ENCODE data around the gene STAP2. TPM values are rescaled to one million over a fixed set of nuclear protein-coding genes. Genes with fewer than 3 reads are reported as not detected.

Gene STAP2
- total and polyA plus RNA-seq, 9 of the 15 experiments (the other 6 are each of a cell fraction or from before 2014, with no cell fraction given), result 1.2 to 9.8 (median 4.5) TPM

- no peak for TF ChIP-seq NEUROD1 (IDR thresholded peaks at IDR 0.05; ENCODE audit: borderline replicate concordance, low read depth, low read length, partially characterized antibody)
- no peak for TF ChIP-seq FOXO4 (CRISPR knock-in tag; IDR thresholded peaks at IDR 0.05)
- no peak for TF ChIP-seq KAT8 (IDR thresholded peaks at IDR 0.05; ENCODE audit: low read depth)
- TF ChIP-seq CBFA2T2 (conservative IDR thresholded peaks at IDR 0.05), result no peak
- TF ChIP-seq NONO (IDR thresholded peaks at IDR 0.05; ENCODE audit: low read depth in 2 of 2, low read length in 1 of 2), result 0 out of 4 replicates have a peak, but pooled peaks of 1 of the 2 experiments have one; percentile 15
- no peak for TF ChIP-seq PCBP2 (IDR thresholded peaks at IDR 0.05; ENCODE audit: low read depth, low read length, poor library complexity, severe bottlenecking)
- TF ChIP-seq, protein P1, sequence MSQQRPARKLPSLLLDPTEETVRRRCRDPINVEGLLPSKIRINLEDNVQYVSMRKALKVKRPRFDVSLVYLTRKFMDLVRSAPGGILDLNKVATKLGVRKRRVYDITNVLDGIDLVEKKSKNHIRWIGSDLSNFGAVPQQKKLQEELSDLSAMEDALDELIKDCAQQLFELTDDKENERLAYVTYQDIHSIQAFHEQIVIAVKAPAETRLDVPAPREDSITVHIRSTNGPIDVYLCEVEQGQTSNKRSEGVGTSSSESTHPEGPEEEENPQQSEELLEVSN (IDR thresholded peaks at IDR 0.05; ENCODE audit: borderline replicate concordance in 1 of 2, extremely low read depth in 1 of 2, insufficient read depth in 1 of 2, insufficient read length in 1 of 2, low read depth in 1 of 2, low read length in 1 of 2, poor library complexity in 1 of 2, severe bottlenecking in 1 of 2), result peak; percentile 74 to 83
- TF ChIP-seq ZNF76 (CRISPR knock-in tag; IDR thresholded peaks at IDR 0.05; ENCODE audit: borderline replicate concordance), result no peak
- TF ChIP-seq RB1 (IDR thresholded peaks at IDR 0.05; ENCODE audit: low read depth), result no peak
- TF ChIP-seq LCOR (CRISPR knock-in tag; IDR thresholded peaks at IDR 0.05), result peak; percentile 71
- TF ChIP-seq TBL1XR1 (IDR thresholded peaks at IDR 0.05; ENCODE audit: low read length in 2 of 2), result no peak
- no peak for TF ChIP-seq NFXL1 (CRISPR knock-in tag; IDR thresholded peaks at IDR 0.05)
- no peak for TF ChIP-seq ZBTB17 (CRISPR knock-in tag; IDR thresholded peaks at IDR 0.05)
- TF ChIP-seq MITF (IDR thresholded peaks at IDR 0.05), result no peak
- no peak for TF ChIP-seq ZNF707 (CRISPR knock-in tag; conservative IDR thresholded peaks at IDR 0.05)
- TF ChIP-seq PHF21A (IDR thresholded peaks at IDR 0.05; ENCODE audit: borderline replicate concordance, low read depth), result no peak
- TF ChIP-seq, protein P2, sequence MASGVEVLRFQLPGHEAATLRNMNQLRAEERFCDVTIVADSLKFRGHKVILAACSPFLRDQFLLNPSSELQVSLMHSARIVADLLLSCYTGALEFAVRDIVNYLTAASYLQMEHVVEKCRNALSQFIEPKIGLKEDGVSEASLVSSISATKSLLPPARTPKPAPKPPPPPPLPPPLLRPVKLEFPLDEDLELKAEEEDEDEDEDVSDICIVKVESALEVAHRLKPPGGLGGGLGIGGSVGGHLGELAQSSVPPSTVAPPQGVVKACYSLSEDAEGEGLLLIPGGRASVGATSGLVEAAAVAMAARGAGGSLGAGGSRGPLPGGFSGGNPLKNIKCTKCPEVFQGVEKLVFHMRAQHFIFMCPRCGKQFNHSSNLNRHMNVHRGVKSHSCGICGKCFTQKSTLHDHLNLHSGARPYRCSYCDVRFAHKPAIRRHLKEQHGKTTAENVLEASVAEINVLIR (CRISPR knock-in tag; IDR thresholded peaks at IDR 0.05), result no peak
- no peak for TF ChIP-seq ZNF449 (CRISPR knock-in tag; IDR thresholded peaks at IDR 0.05)
- TF ChIP-seq PRPF4 (IDR thresholded peaks at IDR 0.05; ENCODE audit: insufficient read depth, low read depth, low read length, poor library complexity, severe bottlenecking), result no peak
- peak; percentile 58 for TF ChIP-seq TBP (optimal IDR thresholded peaks at IDR 0.05; ENCODE audit: low read depth, low read length)
Measured at GRCh38 chr19:4310247-4311121, 28.1 kb downstream of the STAP2 start (continued).
